ENCODE data around the gene GAMT. TPM values are rescaled to one million over a fixed set of nuclear protein-coding genes. Genes with fewer than 3 reads are reported as not detected.

The GAMT gene
- total RNA-seq, 1 donor from 2014 or later, result 48.1 TPM

- DNase-seq (ENCODE audit: low spot score) (no peak), ATAC-seq (peak; percentile 3)
- intact Hi-C loops (cut with DNase I), result no loop called here
These were observed 7.2 kb upstream of the GAMT start for GRCh38 chr19:1408300-1409203.

DNA sequence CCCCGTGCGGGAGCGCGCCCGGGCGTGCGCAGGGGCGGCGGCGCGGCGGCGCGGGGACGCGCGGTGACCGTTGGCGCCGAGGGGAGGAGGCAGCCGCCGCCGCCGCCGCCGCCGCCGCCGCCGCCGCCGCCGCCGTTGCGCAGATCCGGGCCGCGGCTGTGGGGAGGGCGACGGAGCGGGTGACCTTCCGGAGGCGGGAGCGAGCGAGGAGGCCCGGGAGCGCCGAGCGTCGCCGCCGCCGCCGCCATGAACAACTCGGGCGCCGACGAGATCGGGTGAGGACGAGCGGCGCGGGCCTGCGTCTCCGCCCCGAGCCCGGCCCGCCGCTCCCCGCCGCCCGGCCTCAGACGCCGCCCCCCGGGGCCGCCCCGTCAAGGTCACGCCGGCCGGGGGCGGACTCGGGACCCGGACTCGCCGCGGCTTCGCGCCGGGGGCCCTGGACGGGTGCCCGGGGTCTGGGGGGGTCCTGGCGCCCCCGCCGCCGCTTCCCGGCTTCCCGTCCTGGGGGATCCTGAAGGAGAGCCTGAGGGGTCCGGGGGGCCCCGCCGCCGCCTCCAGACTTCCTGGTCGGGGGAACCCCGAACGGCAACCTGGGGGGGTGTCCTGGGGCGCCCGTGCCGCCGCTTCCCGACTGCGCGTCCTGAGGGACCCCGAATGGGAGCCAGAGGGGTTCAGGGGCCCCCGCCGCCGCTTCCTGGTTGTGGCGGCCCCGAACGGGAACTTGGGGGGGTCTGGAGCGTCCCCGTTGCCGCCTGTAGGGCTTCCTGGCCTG is 6.4 kb upstream of the GAMT start, which contains the start of gene DAZAP1:
Gene DAZAP1 (plus strand): TSS at position 59 of the 772 bp plus-strand sequence. CDS start 188 bp downstream, at position 247.
- peak; percentile 80 for DNase-seq (ENCODE audit: low spot score)
- ATAC-seq, result no peak
- intact Hi-C loops (cut with DNase I), result no loop called here

GRCh38 chr19:1406774-1407527 is 5.6 kb upstream of the GAMT start:
- intact Hi-C loops (cut with DNase I), result no loop called here
- DNase-seq (ENCODE audit: low spot score), result peak; percentile 99
- ATAC-seq, result peak; percentile 95

- intact Hi-C loops (cut with DNase I), result no loop called here
- ATAC-seq, result no peak
- no peak for DNase-seq (ENCODE audit: low spot score)
These were observed 1.2 kb upstream of the GAMT start for GRCh38 chr19:1402411-1403070.

DNA sequence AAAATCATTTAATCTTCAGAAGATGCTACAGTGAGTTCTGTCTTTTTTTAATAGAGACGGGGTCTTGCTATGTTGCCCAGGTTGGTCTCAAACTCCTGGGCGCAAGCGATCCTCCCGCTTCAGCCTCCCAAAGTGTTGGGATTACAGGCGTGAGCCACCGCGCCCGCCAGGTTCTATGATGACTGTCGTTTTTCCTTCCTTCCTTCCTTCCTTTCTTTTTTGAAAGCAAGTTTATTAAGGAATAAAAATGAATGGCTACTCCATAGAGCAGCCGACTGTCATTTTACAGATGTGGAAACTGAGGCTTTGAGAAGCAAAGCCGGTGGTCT is 511 bp upstream of the GAMT start:
- intact Hi-C loops (cut with DNase I), result no loop called here
- no peak for DNase-seq (ENCODE audit: low spot score)
- ATAC-seq, result no peak

DNA sequence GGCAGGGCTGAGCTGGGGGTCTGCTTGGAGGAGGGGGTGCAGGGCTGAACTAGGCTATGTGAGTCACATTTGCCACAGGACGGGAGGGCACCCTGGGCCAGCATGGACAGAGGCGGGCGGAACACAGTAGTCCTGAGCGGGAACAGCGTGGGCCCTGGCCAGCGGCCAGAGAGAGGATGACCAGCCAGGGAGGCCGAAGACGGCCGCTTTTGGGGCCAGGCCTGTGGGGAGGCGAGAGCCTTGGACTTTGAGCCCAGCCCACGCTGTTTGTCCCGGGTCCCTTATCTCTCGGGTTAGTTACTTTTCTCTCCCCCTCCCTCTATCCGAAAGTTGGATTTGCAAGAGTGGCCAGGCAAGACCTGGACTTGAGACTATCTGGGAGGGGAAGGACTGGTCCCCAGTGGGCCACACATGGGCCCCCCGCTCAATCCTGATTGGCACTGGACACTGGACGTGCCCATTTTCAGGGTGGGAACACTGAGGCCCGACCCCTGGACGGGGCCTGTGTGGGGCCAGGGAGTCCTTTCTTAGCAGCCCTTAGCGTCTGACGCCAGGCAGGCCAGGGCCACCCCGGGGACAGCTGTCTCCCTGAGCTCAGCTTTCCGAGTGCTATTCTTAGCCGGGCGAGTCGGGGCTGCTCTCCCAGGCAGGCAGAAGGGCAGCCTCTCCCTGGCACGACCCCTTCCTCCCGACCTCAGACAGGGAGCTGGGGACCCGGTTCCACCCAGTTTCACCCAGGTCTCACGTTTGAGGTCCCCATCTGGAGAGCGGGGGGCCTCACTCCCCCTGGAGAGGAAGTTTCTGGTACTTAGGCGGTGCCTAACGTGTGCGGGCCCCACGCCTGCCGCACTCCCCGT is 833 bp downstream of the GAMT start:
- intact Hi-C loops (cut with DNase I), result no loop called here
- DNase-seq (ENCODE audit: low spot score) (no peak), ATAC-seq (peak; percentile 18)

GRCh38 chr19:1399745-1400144 is 1.6 kb downstream of the GAMT start:
- ATAC-seq (no peak), DNase-seq (ENCODE audit: low spot score) (no peak)
- intact Hi-C loops (cut with DNase I), result loop anchor here (10.0 kb wide), 1 partner anchor 115 kb away; the partner anchor contains the start of gene EFNA2

GRCh38 chr19:1399079-1399478 is 2.3 kb downstream of the GAMT start:
- no peak for DNase-seq (ENCODE audit: low spot score)
- intact Hi-C loops (cut with DNase I), result loop anchor here (10.0 kb wide), 1 partner anchor 114 kb away; the partner anchor contains the start of gene EFNA2
- ATAC-seq, result no peak

DNA sequence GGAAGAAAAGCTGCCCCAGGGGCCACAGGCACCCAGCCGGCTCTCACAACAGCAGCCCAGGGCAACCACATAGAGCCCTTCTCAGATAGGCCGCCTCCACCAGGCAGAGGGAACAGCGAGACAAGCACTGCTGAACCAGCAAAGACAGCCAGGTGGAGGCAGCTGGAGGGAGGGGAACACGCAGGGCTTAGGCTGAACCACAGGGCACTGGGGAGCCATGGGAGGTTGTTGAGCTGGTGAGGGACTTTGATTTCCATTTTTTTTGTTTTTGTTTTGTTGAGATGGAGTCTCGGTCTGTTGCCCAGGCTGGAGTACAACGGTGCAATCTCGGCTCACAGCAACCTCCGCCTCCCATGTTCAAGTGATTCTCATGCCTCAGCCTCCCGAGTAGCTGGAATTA is 3.5 kb downstream of the GAMT start:
- intact Hi-C loops (cut with DNase I), result loop anchor here (10.0 kb wide), 1 partner anchor 113 kb away; the partner anchor contains the start of gene EFNA2
- DNase-seq (ENCODE audit: low spot score) (no peak), ATAC-seq (no peak)

DNA sequence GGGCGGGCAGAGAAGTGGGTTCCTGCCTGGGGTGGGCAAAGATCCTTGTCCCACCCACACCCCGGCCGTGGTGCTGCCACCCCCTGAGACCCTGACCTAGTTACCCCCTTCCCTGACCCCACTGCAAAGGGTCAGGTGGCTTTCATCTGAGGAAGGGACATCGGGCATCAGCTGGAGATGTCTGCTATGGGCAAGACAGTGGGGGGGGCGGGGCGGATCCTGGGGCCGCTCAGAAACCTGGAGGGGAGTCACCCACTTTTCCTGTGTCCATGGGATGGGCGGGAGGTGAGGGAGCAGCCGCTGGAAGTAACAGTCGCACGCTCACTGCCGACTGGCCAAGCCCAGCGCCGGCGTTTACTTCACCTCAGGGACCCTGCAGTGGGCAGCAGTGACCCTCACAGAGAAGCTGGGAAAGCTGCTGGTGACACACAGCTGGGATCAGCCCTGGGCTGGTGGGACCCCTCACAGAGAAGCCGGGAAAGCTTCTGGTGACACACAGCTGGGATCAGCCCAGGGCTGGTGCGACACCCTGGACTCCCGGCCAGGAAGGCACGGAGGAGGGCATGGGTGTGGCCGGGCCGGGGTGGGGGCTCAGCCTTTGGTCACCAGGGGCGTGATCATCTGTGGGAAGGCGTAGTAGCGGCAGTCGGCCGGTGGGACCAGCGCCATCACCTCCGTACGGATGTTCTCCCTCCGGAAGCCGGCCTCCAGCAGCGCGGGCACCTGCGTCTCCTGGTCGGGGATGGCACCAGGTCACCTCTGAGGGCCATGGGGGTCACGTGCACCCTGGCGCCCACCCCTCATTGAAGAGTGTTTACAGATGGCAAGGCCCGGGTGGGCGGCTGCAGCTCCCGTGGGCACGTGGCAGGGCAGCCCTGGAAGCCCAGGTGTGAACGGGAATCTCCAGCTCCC is 4.3 kb downstream of the GAMT start:
- ATAC-seq, result no peak
- intact Hi-C loops (cut with DNase I), result loop anchor here (10.0 kb wide), 1 partner anchor 112 kb away; the partner anchor contains the start of gene EFNA2
- no peak for DNase-seq (ENCODE audit: low spot score)

DNA sequence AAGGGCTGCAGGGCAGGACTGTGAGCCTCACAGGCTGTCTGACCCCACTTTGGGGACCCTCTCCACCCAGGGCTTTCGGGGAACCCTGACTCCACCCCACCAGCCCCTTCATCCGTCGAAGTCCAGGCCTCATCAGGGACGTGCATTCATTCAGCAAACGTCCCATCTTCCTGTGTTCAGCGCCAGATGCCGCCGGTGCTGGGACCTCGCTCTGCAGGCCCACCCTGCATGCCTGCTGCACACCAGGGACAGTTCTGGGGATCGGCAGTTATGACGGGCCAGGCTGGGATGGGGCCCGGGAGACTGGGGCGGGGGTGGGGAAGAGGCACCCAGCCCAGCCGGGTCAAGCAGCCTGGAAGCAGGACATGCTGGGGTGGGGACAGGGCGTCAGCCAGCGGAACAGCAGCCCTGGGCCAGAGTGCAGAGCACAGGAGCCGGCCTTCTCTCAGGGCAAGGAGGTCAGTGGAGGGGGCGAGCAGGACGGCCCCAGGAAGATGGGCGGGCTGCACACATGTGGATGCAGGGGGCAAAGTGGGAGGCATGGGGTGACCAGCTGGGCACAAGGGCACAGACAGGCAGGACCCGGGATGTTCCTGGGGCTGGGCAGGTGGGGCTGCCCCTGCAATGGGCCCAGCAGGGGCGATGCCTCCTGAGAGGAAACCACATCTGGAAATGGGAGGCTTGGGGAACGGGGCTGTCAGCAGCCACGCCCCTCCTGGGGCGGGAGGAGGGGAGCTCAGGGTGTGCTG is 5.1 kb downstream of the GAMT start:
- ATAC-seq (peak; percentile 43), DNase-seq (ENCODE audit: low spot score) (no peak)
- intact Hi-C loops (cut with DNase I), result loop anchor here (10.0 kb wide), 1 partner anchor 111 kb away; the partner anchor contains the start of gene EFNA2

DNA sequence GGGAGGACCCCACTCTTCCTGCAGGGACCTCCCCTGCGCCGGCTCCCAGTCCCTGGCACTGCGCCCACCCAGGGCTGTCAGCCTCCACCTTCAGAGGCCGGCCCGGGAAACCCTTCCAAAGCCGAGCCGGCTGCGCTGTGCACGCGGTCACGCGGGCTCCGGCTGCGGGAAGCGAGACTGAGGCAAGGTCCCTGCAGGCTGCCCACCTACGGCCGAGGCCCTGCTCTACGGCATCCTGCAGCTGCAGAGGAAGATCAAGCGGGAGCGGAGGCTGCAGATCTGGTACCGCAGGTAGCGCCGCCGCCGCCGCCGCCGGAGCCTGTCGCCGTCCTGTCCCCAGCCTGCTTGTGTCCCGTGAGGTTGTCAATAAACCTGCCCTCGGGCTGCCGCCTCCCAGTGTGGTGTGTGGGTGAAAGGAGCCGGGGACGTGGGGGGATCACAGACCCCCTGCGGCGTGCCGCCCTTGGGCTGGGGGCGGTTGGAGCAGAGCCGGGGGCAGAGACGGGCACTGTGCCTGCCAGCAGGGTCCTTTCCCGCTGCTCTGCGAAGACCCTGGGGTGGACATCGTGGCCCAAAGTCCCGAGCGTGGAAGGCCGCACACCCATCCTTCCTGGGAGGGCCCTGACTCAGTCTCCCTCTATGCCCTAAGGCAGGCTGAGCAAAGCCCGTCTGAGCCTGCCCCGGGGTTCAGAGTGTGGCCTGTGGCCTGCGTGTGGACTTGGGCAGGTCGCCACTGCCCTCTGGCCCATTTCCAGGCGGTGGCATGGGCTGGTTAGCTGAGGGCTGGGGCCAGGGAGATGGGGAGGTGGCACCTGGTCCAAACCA is 5.9 kb downstream of the GAMT start:
- no peak for ATAC-seq

GRCh38 chr19:1394252-1395193 is 6.8 kb downstream of the GAMT start:
- intact Hi-C loops (cut with DNase I), result loop anchor here (10.0 kb wide), 1 partner anchor 110 kb away; the partner anchor contains the start of gene EFNA2
- DNase-seq (ENCODE audit: low spot score) (no peak), ATAC-seq (peak; percentile 3)

More for the DNA sequence above, 5.9 kb downstream of the GAMT start:
- intact Hi-C loops (cut with DNase I), result loop anchor here (10.0 kb wide), 1 partner anchor 111 kb away; the partner anchor contains the start of gene EFNA2
- no peak for DNase-seq (ENCODE audit: low spot score)

DNA sequence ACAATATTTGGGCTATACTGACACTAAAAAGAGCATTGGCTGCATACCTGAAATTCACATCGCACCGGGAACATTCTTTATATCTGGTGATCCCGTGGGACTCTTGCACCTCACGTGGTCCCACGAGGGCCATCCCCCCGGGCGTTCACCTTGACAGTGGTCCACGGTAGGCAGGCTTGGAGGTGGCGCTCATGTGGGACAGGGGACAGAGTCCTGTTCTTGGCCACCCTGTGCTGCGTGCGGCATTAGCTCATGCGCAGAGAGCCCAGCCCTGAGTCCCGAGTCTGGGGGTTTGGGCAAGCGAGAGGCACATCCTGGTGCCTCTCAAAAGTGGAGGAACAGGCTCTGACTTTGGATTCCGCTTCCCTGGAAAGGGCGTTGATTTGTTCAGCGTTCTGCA is 7.5 kb downstream of the GAMT start:
- DNase-seq (ENCODE audit: low spot score) (no peak), ATAC-seq (no peak)
- intact Hi-C loops (cut with DNase I), result loop anchor here (10.0 kb wide), 1 partner anchor 109 kb away; the partner anchor contains the start of gene EFNA2
